Retinal pigment epithelial cell (primary cell): ENCODE data around the gene FBXL7.
A peak's percentile ranks its signal among the peaks of the same experiment; 100 is the strongest.

Experiments
- DNase-seq: peaks from one replicate; pipeline ENCODE4 v3.0.0-alpha.2; 2010; ENCODE audit warnings: low read depth
- H3K4me3 ChIP-seq: 2 replicates; pipeline ENCODE4 v1.5.1; 2011; ENCODE audit warnings: mild to moderate bottlenecking, low read length, control low read depth, moderate library complexity
- CTCF ChIP-seq: conservative IDR thresholded peaks from 2 replicates; pipeline ENCODE4 v1.5.1; 2011; ENCODE audit warnings: low read depth, low read length, control low read depth, inconsistent platforms

FBXL7 gene

GRCh38 chr5:15533129-15533893, 33.3 kb downstream of the FBXL7 start:
- no peak overlapping the region for H3K4me3 ChIP-seq
- DNase-seq: peak; percentile 60
- TF ChIP-seq CTCF: no peak

- no peak for TF ChIP-seq CTCF
- H3K4me3 ChIP-seq: no peak overlapping the region
- no peak for DNase-seq
Measured at GRCh38 chr5:15535938-15536337, 36.0 kb downstream of the FBXL7 start.

GRCh38 chr5:15538516-15538915, 38.5 kb downstream of the FBXL7 start:
- DNase-seq: no peak
- no peak for TF ChIP-seq CTCF

GRCh38 chr5:15539951-15540350, 40.0 kb downstream of the FBXL7 start:
- no peak for DNase-seq
- no peak overlapping the region for H3K4me3 ChIP-seq
- TF ChIP-seq CTCF: no peak

More at GRCh38 chr5:15538516-15538915, 38.5 kb downstream of the FBXL7 start:
- no peak overlapping the region for H3K4me3 ChIP-seq

- no peak overlapping the region for H3K4me3 ChIP-seq
- no peak for DNase-seq
- TF ChIP-seq CTCF: no peak
Measured at GRCh38 chr5:15544039-15544438, 44.1 kb downstream of the FBXL7 start.

GRCh38 chr5:15545082-15545481, 45.1 kb downstream of the FBXL7 start:
- no peak for TF ChIP-seq CTCF
- DNase-seq: no peak
- no peak overlapping the region for H3K4me3 ChIP-seq

- TF ChIP-seq CTCF: no peak
- no peak overlapping the region for H3K4me3 ChIP-seq
- no peak for DNase-seq
Measured at GRCh38 chr5:15547261-15547839, 47.4 kb downstream of the FBXL7 start.
